HG03025 (cell line): ENCODE results near the gene CACNB2.

Experiments
- ATAC-seq: cut with Tn5 transposase; IDR thresholded peaks from one replicate; pipeline ENCODE4 v1.9.1; 2021; ENCODE audit warnings: mild to moderate bottlenecking, moderate library complexity; ENCODE audit not compliant: unreplicated experiment, low FRiP score

Gene CACNB2

DNA sequence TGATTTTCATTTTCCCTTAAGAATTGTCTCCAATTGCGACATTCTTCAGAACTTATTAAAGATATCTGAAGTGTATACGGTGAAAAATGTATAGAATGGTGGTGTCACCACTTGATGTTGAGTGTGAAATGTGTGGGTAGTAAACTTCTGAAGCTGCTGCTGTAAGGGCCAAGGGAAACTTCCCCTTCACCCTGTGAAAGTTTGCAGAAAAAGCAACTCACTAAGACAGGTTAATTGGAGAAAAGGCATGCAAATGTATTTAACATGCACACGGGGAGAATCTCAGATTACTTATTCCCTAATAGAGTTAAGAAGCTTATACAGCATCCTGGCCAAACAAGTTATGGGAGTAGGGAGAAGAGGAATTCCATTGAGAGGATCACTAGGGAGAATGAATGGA is 338.1 kb downstream of the CACNB2 start:
- ATAC-seq = no peak

DNA sequence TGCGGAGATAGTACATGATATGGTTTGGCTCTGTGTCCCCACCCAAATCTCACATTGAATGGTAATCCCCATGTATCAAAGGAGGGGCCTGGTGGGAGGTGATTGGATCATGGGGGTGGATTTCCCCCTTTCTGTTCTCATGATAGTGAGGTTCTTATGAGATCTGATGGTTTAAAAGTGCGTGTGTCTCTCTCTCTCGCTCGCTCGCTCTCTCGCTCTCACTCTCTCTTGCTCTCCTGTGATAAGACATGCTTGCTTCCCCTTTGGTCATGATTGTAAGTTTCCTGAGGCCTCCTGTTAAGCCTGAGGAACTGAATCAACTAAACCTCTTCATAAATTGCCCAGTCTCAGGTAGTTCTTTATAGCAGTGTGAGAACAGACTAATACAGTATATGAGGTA is 339.3 kb downstream of the CACNB2 start:
- ATAC-seq = no peak

DNA sequence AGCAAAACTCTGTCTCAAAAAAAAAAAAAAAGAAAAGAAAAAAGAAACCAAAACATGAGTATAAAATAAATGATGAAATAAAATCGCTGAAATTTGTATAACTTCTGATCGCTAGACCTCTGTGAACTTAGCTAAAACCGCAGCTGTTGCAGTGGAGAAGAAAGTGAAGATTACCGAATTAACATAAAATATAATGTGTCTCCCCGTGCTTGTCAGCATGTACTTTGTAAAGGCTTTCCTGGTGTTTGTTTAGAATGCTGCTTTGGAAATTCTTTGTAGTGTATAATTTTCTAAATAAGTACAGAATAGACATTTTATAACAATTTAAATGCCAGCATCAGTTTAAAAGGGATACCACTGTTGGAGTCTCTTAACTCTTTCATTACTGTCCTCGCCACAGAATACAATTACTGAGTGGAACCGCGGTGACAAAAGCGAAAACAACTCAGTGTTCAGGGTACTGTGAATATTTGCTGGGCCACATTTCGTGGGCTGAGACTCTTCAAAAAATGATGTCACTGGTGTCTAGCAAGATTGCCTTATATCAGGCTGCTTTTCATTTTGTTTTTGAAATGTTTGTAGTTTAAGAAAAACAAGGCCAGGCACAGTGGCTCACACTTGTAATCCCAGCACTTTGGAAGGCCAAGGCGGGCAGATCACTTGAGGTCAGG is 343.4 kb downstream of the CACNB2 start:
- ATAC-seq = no peak

DNA sequence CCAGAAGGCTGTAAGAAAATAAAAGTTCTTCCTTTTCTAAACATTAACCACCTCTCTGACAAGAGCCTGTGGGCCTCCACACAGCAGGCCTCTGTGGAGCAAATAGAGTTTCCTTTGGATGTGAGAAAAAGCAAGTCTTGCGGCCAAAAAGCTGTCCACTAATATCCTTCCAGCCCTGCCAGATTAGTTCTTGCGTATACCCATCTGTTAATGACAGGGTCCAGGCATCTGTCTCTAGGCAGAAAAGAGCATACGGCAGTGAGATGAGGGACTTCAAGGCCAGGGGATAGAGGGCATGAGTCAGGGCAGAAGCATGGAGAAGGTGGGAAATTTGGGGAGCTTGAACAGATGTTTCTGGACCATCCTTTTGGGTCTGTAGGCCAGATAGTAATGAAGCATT is 346.2 kb downstream of the CACNB2 start:
- ATAC-seq = no peak

DNA sequence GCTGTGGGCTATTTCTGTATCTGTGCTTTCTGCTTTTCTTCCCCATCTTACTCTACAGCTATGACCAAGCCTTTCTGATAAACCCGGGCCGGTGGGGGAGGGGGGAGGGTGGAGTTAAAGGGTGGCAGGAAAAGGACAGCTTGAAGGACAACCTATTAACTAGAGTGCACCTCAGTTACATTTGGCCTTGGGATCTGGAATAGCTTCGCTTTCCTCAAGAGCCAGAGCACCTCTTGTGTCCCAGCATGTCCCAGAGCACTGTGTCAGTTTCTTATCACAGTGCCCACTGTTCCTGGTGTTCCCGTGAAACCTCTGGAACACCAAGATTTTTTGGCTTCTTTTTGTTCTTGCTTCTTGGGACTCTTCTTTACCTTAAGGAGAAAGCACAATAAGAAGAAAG is 350.5 kb downstream of the CACNB2 start:
- ATAC-seq = no peak

DNA sequence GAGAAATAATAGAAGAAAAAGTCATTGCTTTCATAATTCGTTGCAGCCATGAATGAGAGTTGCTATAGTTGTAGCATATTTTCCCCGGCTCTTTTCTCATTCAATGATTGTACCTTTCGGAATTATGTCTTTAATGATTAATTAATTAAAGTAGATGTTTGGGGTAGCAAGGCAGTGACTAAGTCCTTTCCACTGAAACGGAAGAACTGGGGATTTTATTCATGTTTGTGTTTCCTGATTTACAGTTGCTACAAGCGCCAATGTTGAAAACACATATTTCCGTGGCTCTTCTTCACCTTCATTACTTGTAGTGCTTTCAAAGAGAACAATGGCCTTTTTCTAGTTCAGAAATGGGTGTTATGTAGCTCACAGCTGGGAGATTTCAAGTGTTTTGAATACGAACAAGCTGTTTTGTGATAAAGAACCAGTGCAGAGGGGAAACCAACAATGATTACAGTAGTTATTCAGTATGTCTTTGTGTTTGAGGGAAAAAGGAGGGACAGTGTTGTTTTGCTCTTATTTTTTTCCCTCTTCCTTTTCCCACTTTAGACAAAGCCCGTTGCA is 357.7 kb downstream of the CACNB2 start:
- no peak for ATAC-seq

DNA sequence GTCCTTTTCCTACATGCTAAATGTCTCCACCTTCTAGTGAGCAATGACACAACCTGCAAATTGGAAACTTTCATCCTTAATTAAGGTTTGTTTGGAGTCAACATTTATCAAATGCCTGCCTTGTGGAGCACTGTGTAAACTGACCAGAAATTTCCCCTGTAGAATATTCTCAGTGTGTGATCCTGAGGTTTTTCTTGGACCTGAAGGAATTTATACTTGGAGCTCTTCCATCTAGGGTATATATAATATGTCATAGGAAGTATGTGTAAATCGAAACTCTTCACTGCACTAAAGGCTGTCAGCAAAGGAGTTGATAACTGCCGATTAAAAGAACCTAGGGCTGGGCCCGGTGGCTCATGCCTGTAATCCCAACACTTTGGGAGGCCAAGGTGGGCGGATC is 358.8 kb downstream of the CACNB2 start:
- no peak for ATAC-seq

DNA sequence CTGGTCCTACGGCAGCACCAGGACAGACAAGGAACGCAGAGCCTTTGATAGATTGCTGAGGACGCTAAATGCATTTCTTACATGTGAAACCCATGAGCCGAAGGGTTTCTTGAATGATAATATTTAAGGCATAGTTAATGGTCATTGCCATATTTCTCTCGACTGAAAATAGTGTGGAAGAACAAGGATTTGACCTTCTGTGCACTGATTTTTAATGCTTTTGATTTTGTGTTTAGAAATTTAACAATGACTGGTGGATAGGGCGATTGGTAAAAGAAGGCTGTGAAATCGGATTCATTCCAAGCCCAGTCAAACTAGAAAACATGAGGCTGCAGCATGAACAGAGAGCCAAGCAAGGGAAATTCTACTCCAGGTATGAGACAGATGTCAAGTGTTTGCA is 360.4 kb downstream of the CACNB2 start:
- no peak for ATAC-seq

DNA sequence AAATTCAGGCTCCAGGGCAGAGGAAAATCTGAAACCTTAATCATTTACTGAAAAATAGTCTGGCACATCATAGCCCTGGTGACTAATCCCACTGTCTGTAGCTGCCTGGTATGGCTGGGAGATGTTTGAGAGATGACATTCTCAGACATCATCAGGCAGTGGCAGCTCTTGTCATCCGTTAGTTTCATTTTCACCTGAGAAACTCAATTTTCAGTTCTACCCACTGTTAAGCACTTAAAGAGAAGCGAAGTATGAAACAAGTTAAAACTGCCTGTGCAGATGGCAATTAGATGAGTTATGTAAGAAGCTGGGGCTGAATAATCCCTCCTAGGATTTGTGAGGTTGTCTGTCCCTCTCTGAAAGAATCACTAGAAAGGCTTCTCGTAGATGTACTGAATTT is 361.0 kb downstream of the CACNB2 start:
- peak; percentile 80 for ATAC-seq

DNA sequence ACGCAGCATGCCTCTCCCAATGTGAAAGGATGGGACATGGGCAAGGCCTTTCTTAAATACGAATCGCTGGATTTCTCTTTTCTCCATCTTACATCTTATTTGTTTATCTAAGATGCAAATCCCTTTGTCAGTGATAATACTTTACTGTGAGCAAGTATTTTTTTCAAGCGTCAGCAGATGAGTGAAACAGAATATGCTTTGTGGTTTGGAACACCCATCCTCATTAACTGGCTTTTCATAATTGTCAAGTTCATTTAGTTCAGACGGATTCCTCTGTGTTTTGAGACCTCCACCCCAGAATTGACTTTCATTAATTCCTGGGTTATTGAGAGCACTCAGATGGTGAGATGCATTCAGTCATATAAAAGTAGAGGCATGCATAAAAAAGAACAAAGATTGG is 361.4 kb downstream of the CACNB2 start:
- ATAC-seq = no peak

DNA sequence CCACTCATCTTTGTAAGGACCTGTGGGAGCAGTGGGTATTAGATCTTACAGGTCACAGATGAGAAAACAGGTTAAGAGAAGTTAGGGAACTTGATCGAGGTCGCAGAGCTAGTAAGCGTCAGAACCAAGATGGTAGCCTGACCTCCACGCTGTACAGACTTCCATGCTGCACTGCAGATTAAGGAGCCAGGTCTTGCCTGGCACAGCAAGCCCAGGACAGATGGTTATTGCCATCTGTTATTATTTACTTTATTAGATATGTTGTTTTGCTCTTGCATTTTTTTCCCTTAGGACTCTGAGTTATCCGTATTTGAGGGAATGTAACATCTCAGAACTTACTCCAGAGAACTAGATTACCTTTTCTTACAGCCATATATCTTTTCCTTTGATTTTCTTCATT is 363.9 kb downstream of the CACNB2 start:
- ATAC-seq = no peak

DNA sequence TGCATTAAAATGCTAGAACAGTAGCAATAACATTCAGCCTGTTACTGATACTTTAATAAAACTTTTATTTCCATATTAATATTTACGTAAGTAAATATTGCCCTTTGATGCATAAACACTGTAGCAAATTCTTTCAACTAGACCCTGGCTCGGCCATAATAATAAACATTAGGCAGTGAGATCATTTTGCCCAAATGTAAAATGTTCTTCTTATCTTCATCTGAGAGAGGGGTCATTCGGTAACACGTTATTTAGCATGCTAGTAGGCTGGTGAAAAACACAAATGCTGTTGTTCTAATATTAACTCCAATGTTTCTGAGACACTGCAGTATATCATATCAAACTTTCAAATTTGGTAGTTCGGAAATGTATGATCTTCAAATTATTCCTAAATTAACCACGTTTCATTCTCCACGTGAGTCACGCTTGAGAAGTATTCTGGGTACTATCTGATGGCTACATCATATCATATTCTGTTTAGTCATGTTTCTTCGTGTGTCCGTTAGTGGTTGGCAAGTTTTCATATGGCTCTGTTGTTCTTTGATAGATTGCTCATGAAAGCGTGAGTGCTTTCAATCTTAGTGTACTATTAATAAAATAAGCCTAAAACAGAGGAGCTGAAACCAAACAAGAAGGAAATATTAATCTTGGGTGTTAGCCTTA is 365.4 kb downstream of the CACNB2 start:
- ATAC-seq = no peak

DNA sequence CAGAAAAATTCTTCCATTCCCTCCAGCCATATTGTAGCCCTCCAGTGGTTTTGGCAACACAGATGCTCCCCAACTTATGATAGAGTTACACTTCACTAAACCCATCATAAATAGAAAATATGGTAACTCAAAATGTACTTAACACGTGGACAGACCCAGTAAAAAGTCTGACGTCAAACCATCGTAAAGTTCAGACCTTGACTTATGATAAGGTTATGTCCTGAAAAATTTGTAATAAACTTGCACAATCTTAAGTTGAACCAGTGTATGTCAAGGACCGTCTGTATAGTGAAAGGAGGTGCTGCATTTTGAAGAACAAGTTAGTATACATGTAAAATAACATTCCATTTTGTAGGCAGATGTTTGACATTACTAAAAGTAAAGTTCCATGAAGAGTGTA is 368.4 kb downstream of the CACNB2 start:
- ATAC-seq = no peak

DNA sequence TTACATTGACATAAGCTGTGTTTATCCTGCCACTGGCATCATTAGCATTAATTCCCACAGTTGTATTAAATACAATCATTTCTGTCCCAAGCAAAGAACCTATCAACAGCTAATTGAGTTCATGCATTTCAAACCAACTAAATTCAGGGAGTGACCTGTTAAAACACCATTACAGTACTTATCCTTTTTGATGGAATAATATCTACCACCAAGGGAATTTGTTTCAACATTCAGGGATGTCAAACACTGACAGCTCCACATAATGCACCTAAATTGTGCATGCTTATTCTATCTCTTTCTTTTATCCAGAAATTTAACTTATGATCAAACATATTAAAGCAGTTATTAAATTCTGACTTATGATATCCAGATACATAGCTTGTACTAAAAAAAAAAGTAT is 374.3 kb downstream of the CACNB2 start:
- ATAC-seq = no peak

DNA sequence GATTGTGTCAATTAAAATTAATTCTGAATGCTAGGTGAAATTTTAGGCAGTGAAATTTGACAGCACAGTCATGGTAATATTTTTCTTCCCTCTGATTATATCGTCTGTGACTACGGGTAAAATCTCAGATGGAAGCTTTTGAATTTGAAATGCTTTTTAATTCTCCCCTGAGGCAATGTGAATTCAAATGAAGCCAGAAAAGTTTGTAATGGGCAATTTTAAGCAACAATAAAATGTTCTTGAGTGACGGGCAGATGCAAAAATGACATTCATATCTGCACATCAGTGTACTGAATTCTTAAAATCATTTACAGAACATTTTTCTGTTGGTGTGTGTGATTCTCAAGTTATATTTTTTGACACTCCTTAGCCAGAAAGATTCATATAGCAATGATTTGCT is 376.6 kb downstream of the CACNB2 start:
- no peak for ATAC-seq

DNA sequence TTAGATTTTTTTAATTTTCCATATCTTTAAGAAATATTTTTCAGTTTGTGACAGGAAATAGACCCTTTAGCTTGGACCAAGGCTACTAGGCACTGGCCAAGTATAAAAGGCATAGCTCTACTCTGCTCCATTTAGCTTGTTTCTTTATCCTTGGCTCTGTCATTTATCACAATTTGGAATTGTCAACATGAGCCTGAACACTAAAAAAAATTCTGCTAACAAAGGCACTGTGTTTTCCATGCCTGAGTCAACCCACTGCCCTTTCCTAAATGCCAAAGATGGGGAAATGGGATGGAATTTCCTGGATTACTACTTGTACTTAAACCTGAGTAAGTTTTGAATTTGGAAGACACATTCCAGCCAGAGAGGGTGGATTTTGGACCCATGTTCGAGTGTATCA is 382.8 kb downstream of the CACNB2 start:
- ATAC-seq = no peak

DNA sequence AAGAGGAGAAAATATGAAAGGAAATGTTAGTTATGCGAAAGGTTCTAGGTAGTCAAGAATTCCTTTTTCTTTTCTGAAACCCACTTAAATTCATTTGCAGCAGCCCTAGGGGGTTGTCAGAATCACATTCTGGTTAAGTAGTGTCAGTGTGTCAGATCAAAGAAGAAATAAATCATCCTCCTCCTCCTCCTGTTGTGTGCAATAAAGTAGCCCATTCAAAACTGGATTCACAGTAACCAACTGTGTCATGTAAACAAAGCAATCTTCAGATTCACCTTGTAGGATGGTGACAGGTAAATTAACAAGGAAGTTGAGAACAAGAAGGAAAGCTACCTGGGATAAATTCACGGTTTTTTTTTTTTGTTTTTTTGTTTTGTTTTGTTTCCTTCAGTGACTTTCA is 383.6 kb downstream of the CACNB2 start:
- ATAC-seq = no peak

DNA sequence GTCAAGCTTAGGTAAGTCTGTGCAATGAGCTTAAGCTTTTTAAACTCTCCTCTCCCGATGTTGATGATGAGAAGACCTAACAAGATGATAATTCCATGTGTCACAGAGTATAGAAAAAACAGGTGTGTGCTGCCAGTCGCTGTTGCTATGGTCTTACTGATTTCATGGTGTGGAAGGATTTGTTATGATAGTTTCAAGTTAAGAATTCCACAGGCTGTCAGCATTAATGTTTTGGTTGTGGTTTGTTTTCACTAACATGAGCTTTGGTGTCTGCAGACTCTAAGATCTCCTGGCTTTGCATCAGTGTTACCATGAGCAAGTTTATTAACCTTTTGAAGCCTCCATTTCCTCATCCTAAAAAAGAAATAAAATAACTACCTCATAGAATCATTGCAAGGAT is 387.5 kb downstream of the CACNB2 start:
- ATAC-seq = no peak

DNA sequence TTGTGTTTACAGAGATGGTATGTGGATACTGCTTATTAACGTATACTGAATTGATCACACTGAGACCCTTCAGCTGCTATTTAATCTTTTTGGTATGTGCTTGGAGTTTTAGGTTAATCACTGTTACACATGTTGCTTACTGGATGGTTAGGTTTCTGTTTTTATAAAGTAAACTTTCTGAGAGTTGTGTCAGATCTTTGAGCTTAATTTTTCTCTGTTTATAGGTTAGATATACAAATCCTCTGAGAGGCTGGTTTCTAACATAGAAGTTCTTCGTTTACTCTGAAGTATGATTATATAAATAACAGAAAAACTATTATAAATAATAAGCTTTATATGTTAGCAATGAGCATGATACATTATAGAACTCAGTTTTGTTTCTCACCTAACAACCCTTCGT is 388.1 kb downstream of the CACNB2 start:
- no peak for ATAC-seq

DNA sequence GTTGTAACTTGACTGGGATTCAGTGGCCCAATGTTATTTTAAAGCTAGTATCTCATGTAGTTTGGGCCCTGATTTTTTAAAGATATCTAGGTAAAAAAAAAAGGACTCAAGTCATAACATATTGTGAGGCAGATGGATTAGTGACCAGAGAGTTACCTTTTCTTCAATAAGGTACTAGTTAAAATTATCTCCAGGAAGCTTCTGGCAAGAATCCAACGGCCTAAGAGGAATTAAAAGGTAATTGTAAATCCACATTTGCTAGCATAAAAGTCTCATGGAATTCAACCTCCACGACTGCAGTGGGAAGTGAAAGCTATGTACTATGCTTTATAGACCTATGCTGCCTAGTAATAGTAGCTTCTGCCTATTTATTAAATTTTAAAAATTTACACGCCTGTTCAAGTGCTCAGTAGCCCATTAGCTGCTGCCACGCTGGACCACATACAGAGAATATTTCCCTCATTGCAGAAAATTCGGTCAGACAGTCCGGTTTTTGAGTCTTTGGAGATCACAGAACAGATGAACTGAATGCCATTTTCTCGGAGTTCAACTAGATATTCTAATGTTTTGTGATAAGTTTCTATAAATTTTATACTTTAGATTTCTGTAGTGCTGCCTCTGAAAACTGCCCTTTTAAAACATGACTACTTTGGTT is 392.8 kb downstream of the CACNB2 start:
- no peak for ATAC-seq

DNA sequence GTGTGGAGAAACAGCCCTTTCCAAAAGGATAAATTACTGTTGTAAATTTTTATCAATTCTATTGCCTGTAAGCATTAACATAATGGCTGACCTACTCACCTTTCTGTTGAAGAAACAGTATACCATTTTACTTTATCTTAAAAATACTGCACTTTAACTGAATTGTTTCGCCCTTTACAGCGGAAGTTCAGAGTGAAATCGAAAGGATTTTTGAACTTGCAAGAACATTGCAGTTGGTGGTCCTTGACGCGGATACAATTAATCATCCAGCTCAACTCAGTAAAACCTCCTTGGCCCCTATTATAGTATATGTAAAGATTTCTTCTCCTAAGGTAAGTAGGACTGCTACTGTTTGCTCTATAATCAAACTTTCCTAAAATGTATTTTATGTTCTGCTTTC is 393.7 kb downstream of the CACNB2 start:
- ATAC-seq = no peak

DNA sequence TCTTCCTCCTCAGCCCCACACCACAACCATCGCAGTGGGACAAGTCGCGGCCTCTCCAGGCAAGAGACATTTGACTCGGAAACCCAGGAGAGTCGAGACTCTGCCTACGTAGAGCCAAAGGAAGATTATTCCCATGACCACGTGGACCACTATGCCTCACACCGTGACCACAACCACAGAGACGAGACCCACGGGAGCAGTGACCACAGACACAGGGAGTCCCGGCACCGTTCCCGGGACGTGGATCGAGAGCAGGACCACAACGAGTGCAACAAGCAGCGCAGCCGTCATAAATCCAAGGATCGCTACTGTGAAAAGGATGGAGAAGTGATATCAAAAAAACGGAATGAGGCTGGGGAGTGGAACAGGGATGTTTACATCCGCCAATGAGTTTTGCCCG is 399.1 kb downstream of the CACNB2 start:
- no peak for ATAC-seq
